Dermis lymphatic vessel endothelial cell (primary cell): ENCODE measurements around the gene DIRAS2. TPM values are rescaled to one million over a fixed set of nuclear protein-coding genes. Genes with fewer than 3 reads are reported as not detected.

ENCODE experiments used
- total RNA-seq: library from RNA; depleted of rRNA; stranded (reverse); fragments of >200 nt; gene quantifications from 2 replicates; pipeline ENCODE4 v1.2.1, GENCODE V29; 2014

Gene DIRAS2, protein sequence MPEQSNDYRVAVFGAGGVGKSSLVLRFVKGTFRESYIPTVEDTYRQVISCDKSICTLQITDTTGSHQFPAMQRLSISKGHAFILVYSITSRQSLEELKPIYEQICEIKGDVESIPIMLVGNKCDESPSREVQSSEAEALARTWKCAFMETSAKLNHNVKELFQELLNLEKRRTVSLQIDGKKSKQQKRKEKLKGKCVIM
- total RNA-seq = 0.86 and 8.5 TPM in 2 replicates

DNA sequence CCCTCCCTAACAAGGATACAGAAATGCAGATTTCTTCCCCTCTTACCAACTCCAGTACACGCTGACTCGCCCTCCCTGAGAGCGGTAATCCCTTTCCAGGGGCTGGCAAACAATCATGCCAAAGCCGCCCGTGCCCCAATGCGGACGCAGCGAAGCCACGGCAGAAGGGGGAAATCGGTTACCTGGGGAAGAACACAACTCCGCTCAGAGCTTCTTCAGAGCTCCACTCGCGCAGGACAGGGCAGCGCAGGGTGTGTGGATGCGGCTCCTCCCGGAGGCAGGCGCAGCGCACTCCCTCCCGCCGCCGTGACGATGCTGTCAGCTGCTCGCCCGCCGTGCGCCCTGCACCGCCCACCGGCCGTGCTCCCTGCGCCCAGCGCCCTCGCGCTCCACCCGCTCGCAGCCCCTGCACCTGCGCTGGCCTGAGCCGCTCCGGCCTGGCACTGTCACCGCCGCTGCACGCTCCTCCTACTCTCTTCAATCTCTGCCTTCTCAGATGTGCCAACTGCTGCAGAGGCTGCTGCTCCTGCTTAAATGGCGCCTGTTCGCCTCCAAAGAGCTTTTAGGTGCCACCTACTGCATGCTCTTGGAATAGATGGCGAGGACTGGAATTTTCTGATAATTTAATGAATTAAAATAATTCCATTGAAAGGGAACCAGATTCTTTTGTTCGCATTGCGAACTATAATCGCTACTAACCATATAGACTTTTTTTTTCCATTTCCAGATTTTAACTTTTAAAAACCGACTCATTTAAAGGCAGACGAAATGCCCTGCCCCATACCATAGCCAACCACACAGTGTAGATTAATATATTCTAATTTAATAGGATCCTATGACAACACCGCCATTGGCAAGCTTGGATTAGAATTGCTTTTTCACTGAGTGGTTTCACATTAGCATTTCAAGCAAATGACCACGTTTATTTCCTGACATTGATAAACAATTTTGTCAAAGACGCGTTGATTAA, at the start of gene DIRAS2:
Gene DIRAS2, minus strand, starts transcription at position 255 of the 970 bp plus-strand sequence. CDS start 28,997 bp downstream, outside the sequence.

Other genes with a start within 250 kb of the DIRAS2 start
- gene SYK, start 159.0 kb upstream of the DIRAS2 start, total RNA-seq = under 0.01 TPM in 1 of 2 replicates, not detected in the other